Stimulated activated CD4-positive, alpha-beta T cell treated with anti-CD3 and anti-CD28 coated beads, Interleukin-4, amount 100 ng/mL, for 1 hour (primary cell): ENCODE results near the gene SH2D3C.

Experiments used
- DNase-seq: peaks from one replicate; pipeline ENCODE4 v3.0.0-alpha.2; 2020

Gene SH2D3C

DNA sequence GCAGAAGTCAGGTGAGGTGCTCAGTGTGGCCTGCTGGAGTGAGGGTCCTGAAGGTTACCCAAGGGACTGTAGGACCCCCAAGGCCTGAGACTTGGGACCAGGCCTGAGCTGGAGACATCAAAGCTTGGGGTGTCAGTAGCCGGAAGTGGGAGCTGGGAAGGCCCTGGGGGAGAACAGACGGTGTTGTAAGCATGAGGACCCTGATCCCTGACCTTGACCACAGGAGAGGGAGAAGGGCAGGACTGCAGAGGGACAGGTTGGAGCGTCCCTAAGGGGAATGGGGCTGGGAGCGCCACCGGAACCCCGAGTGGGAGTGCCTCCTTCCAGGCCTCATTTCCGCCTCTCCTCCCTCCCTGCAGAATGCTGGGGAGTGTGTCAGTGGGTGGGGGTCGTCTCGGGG, 62.1 kb downstream of the SH2D3C start:
- no peak for DNase-seq

DNA sequence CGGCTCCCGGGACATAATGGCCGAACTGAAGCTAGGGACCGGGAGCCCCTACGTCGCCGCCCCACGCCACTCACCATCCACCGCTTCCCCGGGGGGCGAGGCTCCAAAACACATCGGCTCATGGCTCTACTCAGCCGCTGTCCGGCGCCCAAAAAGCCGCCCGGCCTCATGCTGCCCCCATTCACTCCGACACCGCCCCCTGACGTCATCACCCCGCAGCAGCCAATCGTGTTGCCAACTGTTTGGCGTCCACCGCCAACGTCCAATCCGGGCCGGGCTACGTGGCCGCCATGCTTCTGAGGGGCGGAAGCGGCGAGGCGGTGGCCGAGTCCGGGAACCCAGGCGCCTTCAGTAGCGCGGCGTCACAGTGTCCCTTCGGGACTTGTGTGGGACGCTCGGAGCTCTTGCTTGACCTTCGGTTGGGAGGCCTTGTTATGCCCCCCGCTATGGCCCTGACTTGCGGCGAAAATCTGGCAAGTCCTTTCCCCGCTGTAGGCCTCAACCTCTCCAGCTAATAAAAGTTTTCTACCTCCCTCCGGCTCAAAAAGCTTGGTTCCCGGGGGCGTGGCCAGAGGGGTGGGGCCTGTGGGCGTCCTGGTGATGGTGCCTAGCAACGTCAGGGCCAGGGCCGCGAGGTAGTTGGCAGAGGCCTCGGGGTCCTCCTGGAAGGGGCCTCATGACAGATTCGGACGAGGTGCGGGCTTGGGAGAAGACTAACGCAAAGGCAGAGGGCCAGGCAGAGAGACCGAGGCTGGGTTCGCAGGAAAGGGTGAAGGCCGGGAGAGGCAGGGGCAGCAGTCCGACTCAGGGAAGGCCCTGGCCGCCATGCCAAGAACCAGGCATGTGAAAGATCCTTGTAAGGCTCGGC, 62.8 kb downstream of the SH2D3C start, which contains the start of the genes PTRH1 and TTC16:
Gene PTRH1, minus strand, starts transcription at position 194 of the 868 bp plus-strand sequence. Its CDS starts 24 bp downstream, at position 170.
Gene TTC16, plus strand, starts transcription at position 610 of the 868 bp plus-strand sequence. Its CDS starts 67 bp downstream, at position 677.
- DNase-seq, result peak; percentile 98

DNA sequence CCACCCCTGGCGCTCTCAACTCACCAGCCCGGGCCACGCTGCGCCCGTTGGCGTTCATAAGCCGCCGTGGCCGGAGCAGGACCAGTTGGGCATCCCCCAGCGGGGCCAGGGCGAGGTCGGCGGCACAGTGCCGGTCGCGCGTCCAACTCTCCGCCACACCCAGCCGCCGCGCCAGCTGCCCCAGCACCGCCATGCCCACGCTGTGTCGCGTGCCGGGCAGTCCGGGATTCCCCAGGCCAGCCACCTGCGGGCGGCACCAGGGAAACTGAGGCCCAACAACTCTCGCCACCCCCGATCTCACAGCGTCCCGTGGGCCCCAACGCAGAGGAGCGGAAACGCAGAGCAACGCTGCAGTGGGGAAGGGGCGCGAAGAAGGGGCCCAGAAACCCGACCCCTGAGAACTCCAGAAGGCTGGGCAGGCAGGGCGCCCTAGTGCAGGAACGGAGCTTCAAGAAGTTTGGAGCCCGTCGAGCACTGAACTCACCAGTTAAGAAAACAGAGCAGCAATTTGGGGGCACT, 63.5 kb downstream of the SH2D3C start:
- peak; percentile 13 for DNase-seq

DNA sequence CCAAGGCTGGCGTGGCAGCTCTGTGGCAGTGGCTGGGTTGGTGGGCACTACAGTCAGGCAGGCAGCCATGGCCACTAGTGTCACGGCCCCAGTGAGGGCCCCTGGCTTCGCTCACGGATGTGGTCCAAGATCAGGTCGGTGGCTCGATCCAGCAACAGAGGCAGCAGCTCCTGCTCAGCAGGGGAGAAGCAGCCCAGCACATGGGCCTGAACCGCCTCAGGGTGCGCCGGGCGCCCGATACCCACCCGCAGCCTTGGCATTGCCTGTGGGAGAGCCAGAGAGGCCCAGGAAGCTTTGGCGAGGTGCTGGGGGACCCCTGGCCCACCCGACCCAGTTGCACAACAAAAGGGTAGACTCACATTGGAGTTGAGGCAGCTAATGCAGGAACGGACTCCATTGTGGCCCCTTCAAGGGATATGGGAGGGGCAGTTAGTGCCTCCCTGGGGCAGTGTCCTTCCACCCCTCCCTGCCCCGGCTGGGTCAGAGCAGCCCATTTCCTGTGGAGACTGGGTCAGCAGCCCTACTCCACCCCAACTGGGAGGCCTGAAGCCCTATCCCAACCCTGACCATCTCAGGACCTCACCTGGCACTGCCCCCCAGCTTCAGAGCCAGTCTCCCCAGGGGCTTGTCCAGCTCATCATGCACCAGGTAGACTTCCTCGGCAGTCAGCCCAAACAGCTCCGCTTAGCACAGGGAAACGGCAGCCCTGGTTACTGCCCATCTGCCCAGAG, 64.3 kb downstream of the SH2D3C start:
- no peak for DNase-seq

DNA sequence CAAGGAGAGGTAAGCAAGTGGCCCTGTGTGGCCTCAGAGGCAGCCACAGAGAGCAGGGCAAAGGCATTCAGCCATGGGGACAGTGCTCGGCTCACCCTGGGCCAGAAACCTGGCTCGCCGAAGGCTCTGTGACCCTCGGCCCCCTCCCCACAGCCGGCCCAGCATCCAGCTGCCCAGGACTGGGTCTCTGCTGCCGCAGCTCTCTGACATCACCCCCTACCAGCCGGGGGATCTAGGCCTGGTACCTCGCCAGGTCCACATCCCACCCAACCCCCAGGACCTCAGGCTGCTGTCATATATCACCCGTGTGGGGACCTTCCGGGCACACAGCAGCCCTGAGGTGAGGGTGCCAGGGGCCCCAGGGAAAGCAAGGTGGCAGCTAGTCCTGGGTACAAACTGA, 65.6 kb downstream of the SH2D3C start:
- DNase-seq, result no peak

DNA sequence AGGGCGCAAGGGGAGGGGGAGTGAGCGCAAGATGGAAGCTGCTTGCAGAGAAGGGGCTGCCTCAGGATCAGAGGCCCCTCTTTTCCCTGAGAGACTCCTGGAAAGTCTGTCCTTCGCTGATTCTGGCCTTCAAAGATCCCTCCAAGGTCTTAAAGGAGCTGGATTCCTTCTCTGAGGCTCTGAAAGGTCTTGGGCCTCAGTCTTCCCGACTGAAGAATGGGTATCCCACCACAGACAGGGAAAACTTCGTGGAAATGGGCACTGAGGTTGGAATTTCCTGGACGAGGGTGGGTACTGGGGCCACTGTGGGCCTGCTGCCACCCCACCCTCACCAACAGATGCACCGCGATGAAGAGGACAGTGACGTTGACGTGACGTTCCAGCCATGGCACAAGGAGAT, 66.1 kb downstream of the SH2D3C start:
- DNase-seq, result no peak

DNA sequence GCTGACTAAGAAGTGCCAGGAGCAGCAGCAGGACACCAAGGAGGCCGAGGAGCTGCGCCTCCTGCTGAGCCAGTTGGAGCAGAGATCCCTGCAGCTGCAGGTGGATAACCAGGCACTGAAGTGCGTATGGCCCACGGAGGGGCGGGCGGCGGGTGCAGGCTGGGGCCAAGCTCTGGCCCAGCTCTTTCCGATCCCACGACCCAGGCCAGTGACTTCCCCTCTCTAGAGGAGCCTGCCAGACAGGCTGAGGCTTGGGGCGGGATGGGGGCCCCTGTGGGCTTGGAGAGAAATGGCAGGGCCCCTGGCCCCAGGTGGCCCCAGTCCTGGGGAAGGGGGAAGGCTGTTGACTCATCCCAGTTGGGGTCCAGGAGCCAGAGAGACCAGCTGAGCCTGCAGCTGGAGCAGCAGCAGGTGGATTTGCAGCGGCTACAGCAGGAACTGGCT, 66.6 kb downstream of the SH2D3C start:
- no peak for DNase-seq

DNA sequence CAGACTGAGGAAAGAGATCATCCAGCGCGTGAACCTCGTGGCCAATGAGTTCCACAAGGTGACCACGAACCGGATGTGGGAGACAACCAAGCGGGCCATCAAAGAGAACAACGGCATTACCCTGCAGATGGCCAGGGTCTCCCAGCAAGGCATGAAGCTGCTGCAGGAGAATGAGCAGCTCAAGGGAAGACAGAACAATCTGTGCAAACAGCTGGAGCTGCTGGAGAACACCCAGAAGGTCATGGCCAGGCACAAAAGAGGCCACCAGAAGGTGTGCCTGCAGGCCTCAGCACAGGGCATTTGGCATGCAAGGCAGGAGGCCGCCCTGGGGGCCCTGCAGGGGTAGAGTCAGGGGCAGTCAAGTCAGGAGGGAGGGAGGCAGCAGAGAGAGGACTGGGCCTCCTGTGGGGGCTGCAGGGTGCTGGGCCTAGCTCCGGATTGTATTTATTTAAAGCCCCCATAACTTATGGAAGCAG, 67.2 kb downstream of the SH2D3C start:
- DNase-seq, result no peak

DNA sequence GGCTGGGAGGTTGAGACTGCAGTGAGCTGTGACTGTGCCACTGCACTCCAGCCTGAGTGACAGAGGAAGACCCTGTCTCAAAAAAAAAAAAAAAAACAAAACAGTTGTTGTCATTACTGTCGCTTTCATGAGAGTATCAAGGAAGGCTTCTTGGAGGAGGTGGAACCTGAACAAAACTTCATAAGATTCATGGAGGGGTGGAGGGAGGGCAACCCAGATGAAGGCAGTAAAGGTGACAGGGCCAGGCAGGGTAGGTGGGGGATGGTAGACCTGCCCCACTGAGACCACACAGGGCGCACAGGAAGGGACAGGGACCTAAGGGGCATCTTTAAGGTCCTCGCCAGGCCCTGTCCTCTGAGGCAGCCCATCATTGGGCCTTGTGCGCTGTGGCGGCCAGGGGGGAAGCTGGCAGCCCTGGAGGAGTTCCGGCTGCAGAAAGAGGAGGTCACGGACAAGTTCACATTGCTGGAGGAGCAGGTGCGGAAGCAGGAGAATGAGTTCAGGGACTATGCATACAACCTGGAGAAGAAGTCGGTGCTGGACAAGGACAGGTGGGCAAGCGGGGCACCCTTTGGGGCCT, 68.2 kb downstream of the SH2D3C start:
- no peak for DNase-seq

DNA sequence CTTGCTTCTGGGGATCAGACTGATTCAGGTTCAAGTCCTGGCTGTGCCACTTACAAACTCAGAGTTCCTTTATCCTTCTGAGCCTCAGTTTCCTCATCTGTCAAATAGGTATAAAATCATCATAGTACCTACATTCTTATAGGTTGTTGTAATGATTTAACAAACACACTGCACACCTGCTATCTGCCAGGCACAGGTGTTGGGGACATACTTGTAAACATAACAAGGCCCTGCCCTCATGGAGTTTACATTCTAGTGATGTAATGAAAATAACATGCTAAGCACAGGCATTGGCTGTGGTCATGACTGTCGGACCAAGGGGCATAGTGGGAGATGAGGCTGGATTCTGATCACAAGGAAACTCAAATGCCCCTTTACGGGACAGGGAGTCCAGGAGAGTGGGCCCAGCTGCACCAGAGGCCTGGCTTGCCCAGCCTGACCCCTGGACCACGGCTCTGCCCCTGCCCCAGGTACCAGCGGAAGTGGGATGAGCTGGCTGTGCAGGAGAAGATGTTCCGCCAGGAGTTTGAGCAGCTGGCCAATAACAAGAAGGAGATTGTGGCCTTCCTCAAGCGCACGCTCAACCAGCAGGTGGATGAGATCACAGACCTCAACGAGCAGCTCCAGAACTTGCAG, 69.4 kb downstream of the SH2D3C start:
- no peak for DNase-seq

DNA sequence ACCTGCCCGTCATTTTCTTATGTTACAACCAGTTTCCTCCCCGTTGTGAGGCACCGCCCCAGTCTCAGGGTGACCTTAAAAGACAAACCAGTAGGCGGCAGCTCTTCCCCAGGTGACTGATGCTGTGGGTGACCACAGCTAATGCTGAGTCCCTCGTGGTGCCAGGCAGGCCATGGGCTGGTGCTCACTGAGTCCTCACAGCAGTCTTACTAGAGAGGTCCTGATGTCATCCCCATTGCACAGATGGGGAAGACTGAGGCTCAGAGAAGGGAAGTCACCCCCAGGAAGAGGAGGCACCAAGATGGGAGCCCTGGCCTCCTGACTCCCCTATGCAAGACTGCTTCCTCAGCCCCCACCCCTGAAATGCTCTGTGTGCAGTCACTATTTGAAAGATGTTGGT, 70.7 kb downstream of the SH2D3C start:
- DNase-seq, result no peak

DNA sequence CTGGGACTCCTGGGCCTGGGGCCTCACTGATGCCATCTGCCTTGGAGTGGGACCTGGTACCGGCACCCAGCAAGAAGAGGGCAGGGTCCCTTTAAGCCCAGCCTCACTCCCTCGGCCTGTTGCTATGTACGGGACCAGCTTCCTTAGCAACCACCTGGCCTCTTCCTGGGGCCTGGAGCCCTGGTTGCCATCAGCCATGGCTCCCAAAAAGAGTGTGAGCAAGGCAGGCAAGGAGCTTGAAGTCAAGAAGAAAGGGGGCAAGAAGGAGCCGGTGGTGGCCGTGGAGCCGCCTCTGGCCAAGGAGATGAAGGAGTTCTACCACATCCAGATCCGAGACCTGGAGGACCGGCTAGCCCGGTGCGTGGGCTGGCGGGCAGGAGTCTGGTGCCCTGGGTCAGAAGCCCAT, 71.6 kb downstream of the SH2D3C start, which contains the start of gene CFAP157:
Gene CFAP157, plus strand, starts transcription at position 153 of the 406 bp plus-strand sequence. Its CDS starts 44 bp downstream, at position 197.
- no peak for DNase-seq

DNA sequence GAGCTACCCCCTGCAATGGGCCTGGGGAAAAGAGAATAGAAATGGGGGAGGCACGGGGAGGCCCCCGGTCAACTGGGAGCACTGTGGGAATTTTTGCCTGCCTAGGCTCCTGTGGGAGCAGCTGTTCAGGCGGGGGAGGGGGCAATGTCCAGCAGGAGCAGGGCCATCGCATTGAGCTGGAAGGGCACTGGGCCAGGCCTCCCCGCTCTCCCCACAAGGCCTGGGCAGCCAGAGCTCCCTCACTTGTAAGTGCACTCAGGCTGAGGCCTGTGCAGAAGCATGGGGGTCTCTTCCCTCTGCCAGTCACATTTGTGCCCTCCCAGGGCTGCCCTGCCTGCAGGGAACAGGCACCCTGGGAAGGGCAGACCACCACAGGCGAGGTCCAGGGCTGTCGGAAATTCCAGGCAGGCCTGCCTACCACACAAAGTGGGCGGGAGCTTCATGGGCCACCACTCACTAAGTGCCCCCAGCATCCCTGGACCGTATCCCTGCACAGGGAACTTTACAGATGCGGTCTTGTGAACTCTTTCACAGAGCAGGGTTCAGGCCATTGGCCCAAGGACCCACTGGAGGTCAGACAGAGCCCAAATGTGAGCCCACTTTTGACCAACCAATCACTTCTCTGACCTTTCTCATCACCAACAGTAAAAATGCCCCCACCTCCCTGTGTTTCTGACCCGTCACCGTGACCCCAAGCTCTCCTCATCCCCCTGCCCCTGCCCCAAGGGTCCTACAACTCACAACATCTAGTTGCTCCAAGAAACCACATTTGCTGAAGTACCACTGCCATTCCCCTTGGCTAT, 72.7 kb downstream of the SH2D3C start:
- DNase-seq, result no peak

DNA sequence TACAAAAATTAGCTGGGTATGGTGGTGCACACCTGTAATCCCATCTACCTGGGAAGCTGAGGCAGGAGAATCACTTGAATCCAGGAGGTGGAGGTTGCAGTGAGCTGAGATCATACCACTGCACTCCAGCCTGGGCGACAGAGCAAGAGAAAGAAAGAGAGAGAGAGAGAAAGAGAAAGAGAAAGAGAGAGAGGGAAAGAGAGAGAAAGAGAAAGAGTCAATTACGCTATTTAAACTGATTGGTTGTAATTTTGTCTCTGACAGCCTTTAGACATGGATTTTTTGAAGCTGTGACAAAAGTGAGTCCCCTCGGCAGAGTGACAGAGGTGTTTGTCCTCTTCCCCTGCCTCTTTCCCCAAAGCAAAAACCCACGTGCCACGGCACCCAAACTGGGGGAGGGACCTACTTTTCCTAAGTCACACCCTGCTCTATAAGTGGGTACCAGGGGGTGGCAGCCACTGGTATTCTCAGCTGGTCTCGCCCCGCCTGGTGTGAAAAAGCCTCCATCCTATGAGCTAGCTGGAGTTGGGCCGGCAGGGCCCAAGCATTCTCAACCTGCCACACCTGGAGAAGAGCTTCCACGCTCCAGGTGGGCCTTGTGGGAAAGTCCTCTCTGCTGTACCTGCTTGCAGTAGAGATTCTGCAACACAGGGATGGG, 75.0 kb downstream of the SH2D3C start:
- DNase-seq, result no peak

DNA sequence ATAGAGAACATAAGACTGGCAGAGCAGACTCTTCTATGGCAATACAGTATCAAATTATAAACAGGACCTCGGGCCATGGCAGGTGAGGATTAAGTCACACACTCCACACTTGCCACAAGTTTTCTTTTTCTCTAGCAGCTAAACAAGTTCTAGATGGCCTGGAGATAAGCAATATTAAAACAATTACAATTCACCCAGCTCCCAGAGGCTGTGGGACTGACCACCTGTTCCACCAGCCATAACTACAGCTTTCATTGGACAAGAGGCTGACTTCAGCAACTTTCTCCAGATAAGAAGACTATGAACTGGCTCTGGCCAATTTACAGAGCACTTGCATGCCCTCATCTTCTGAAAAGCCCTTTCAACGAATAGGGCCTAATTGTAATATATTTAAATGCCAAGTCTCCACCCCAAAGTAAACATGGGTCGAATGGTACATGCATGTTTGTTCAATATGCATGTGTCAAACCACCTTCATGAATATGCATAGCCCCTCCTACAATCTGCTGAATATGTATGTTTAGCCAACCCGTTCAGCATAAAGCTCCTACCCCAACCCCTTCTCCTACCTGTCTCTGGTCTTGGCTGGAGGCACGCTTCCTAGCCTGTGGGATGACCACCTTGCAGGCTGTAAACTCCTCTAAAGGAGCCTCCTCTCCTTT, 77.7 kb downstream of the SH2D3C start:
- no peak for DNase-seq

DNA sequence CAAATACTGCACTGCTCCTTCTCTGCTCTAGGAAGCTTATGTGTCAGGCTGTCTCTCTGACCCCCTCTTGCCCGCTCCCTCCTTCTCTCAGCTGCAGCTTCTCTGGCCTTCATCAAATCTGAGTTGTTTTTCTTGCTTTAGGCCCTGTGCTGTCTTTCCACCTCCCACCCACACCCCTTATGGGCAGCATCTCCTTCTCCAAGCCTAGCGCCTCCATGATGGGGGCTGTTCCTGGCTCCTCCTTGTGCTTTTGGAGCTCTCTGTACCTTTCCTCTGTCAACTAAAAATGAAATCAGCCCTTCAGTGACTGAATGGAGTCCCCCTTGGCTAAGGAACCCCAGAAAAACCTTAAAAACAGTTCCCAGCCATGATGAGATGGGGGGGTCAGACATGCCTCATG, 78.3 kb downstream of the SH2D3C start:
- no peak for DNase-seq

DNA sequence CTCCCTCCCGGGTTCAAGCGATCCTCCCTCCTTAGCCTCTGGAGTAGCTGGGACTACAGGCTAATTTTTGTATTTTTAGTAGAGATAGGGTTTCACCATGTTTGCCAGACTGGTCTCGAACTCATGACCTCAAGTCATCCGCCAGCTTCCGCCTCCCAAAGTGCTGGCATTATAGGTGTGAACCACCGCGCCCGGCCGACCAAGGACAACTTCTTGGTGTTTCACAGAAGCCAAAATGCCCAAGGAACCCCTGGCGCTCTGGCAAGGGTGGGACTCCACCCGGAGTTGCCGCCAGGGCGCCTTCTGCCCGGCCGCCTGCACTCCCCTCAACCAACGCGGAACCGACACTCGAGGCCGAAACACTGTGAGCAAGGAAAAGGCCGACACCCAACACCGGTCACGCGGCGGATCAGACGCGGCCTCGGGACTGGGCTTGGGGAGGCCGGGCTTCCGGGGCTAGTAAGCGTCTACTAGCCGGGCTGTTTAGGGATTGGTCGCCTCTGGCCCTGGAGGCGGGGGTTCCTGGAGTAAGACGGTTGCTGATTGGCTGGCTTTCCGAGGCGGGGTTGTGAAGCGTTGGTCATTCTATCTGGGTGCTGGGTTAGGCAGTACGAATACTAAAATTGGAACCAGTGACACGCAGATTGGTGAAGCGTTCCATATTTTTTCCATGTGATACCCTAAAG, 79.3 kb downstream of the SH2D3C start:
- DNase-seq, result peak; percentile 84

DNA sequence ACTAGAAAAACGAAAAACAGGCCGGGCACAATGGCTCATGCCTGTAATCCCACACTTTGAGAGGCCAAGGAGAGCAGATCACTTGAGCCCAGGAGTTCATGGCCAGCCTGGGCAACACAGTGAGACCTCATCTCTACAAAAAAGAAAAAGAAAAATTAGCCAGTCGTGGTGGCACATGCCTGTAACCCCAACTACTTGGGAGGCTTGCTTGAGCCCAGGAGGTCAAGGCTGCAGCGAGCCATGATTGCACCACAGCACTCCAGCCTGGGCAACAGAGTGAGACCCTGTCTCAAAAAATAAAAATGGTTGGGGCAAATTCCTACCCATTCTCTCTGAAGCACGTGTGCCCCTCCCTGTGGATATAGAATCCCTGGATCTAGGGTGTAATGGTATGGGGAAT, 80.1 kb downstream of the SH2D3C start:
- no peak for DNase-seq

DNA sequence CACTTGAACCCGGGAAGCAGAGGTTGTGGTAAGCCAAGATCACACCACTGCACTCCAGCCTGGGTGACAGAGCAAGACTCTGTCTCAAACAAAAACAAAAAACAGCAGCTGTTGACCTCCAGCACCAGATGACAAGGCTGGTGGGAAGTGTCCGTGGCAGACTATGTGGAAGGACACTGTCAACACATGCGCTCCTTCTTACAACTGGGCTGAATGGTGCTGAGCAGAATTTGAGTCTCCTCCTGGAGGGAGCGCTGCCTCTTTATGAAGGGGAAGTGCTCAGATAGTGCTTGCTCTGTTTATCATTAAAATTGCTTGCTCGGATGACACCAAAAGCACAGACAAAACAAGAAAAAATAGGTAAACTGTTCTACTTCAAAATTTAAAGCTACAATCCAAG, 80.9 kb downstream of the SH2D3C start:
- no peak for DNase-seq
